Nephron (organoid): ENCODE measurements around the gene ARHGAP31.

Experiments
- H3K27ac Mint-ChIP-seq, 3 experiments: 2 replicates each; pipeline ENCODE4 v1.8.0; 2020; ENCODE audit warnings: mixed read lengths in 3 of 3, mild to moderate bottlenecking in 2 of 3, moderate library complexity in 1 of 3
- H3K27me3 Mint-ChIP-seq: 2 replicates; pipeline ENCODE4 v1.8.0; 2021; ENCODE audit warnings: low read depth, mild to moderate bottlenecking, moderate library complexity, mixed read lengths
- H3K36me3 Mint-ChIP-seq: 2 replicates; pipeline ENCODE4 v1.8.0; 2020; ENCODE audit warnings: low read depth, mixed read lengths
- H3K4me1 Mint-ChIP-seq: 2 replicates; pipeline ENCODE4 v1.8.0; 2020; ENCODE audit warnings: mixed read lengths
- H3K4me3 Mint-ChIP-seq, 3 experiments: 2 replicates each; pipeline ENCODE4 v1.8.0; 2020; ENCODE audit warnings: mild to moderate bottlenecking in 3 of 3, mixed read lengths in 3 of 3, moderate library complexity in 2 of 3
- H3K9me3 Mint-ChIP-seq: 2 replicates; pipeline ENCODE4 v1.8.0; 2020; ENCODE audit warnings: mixed read lengths
- CTCF ChIP-seq, 3 experiments: fragments of 200-600 bp; sonication (generic); IDR thresholded peaks; one replicate each; pipeline ENCODE4 v1.5.0; 2021; ENCODE audit warnings: antibody characterized with exemption in 3 of 3; ENCODE audit not compliant: unreplicated experiment in 3 of 3

ARHGAP31 gene

DNA sequence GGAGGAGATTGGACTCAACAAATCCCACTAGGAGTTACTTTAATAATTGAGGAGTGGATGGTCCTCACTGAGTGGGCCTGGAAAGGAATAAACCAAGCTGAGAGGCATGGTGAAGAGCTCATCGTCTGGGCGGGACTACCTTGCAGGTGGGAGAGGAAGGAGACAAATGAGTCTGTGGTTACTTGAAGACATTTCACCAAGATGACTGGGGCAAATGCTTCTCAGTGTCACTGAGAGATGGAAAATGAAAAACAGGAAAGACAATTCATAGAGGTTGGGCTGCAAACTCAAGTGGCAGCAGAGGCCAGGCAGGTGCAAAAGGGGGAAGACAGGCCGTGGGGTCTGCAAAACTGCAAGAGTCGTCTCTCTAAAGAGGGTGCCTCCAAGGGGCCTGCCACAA is 1.5 kb upstream of the ARHGAP31 start:
- H3K4me3 Mint-ChIP-seq: peak overlapping the region; percentile 92 to 97 (median 95)
- peaks cover 9% of the 10 kb centered on the region for H3K9me3 Mint-ChIP-seq
- peaks cover 3% of the 10 kb centered on the region for H3K36me3 Mint-ChIP-seq
- TF ChIP-seq CTCF (IDR thresholded peaks at IDR 0.05; ENCODE audit: unreplicated experiment in 3 of 3): no peak
- no peaks in the 10 kb centered on the region for H3K27me3 Mint-ChIP-seq
- H3K4me1 Mint-ChIP-seq: peaks cover 35% of the 10 kb centered on the region
- H3K27ac Mint-ChIP-seq: peak overlapping the region; percentile 3 to 46 (median 37)

GRCh38 chr3:119293105-119293870 is 895 bp upstream of the ARHGAP31 start:
- Mint-ChIP-seq H3K27me3 (no peaks in the 10 kb centered on the region), H3K27ac (peak overlapping the region; percentile 37 to 91 (median 86)), H3K36me3 (peaks cover 3% of the 10 kb centered on the region), H3K4me3 (peak overlapping the region; percentile 92 to 97 (median 95)), H3K9me3 (peaks cover 3% of the 10 kb centered on the region), H3K4me1 (peaks cover 39% of the 10 kb centered on the region)
- no peak for TF ChIP-seq CTCF (IDR thresholded peaks at IDR 0.05; ENCODE audit: unreplicated experiment in 3 of 3)

GRCh38 chr3:119294696-119295671 is 801 bp downstream of the ARHGAP31 start:
- Mint-ChIP-seq H3K27ac (peak overlapping the region; percentile 37 to 91 (median 88)), H3K4me3 (peak overlapping the region; percentile 92 to 97 (median 95)), H3K9me3 (no peaks in the 10 kb centered on the region), H3K27me3 (no peaks in the 10 kb centered on the region), H3K36me3 (peaks cover 3% of the 10 kb centered on the region), H3K4me1 (peaks cover 45% of the 10 kb centered on the region)
- TF ChIP-seq CTCF (IDR thresholded peaks at IDR 0.05; ENCODE audit: unreplicated experiment in 3 of 3): no peak

DNA sequence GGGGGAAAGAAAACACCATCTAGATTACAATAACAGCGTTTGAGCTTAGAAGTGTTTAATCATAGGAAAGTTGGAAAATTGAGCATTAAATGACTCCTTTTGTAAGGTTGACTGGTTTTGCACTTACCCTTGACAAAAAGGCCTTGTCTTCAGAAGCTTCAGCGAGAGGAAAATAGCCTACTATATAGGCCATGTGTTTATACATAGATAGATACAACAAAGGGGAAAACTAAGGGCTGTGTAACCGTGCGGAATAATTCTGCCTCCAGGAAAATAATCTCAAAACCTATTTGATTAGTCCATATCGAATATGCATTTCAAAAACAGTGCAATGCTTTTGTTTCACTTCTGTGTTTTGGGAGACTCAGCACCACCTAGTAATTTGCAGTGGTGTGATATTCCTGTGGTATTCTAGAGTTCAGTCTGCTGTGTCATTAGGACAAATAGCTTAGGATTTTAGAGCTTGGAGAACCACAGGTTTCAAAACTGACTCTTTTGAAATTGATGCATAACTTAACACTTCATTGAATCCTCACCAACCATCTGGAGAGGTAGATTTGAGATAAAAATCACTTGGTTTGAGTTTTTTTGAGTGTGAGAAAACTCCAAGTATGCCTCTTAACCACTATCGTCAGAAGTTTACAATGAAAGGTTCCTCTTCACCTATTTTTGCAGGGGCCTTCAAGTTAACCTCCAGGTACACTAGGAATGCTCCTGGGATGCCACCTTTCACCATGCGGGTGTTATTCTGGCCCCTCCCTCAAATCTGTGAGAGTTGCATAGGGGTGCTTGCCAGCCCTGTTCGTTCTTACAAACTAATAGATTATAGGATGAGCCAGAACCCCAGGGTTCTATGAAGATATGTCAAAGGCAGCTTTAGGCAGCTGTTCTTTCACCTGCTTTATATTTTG is 1.9 kb downstream of the ARHGAP31 start:
- Mint-ChIP-seq H3K4me1 (peaks cover 46% of the 10 kb centered on the region), H3K9me3 (no peaks in the 10 kb centered on the region), H3K36me3 (peaks cover 3% of the 10 kb centered on the region), H3K27ac (peak overlapping the region; percentile 37 to 91 (median 88)), H3K4me3 (peak overlapping the region; percentile 92 to 97 (median 95)), H3K27me3 (no peaks in the 10 kb centered on the region)
- no peak for TF ChIP-seq CTCF (IDR thresholded peaks at IDR 0.05; ENCODE audit: unreplicated experiment in 3 of 3)

DNA sequence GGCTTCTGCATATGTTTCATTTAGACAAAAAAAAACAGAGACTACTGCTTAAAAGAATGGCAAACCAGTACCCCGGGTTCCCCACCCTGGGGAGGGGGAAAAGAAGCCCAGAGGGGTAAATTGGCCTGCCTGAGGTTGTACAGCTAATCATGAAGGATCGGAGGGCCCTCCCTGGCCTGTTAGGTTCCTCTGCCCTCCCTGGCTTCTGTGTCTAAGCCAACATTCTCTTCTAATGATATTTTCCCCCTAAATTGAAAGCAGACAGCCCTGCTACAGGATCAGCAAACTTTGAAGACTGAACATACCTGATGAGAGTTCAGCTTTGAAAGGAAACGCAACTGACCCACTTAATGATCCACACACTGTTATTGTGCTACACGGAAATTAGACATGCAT is 2.5 kb downstream of the ARHGAP31 start:
- TF ChIP-seq CTCF (IDR thresholded peaks at IDR 0.05; ENCODE audit: unreplicated experiment in 3 of 3): no peak
- Mint-ChIP-seq H3K9me3 (no peaks in the 10 kb centered on the region), H3K4me1 (peaks cover 52% of the 10 kb centered on the region), H3K36me3 (peaks cover 3% of the 10 kb centered on the region), H3K27me3 (no peaks in the 10 kb centered on the region), H3K27ac (peak overlapping the region; percentile 22 to 67 (median 37)), H3K4me3 (peak overlapping the region; percentile 49 to 97 (median 71))
